ENCODE data around the gene TBC1D13. TPM values are rescaled to one million over a fixed set of nuclear protein-coding genes. Genes with fewer than 3 reads are reported as not detected.

TBC1D13 gene
- total and polyA plus RNA-seq, 11 donors = 9.6 to 27.3 (median 18.4) TPM

DNA sequence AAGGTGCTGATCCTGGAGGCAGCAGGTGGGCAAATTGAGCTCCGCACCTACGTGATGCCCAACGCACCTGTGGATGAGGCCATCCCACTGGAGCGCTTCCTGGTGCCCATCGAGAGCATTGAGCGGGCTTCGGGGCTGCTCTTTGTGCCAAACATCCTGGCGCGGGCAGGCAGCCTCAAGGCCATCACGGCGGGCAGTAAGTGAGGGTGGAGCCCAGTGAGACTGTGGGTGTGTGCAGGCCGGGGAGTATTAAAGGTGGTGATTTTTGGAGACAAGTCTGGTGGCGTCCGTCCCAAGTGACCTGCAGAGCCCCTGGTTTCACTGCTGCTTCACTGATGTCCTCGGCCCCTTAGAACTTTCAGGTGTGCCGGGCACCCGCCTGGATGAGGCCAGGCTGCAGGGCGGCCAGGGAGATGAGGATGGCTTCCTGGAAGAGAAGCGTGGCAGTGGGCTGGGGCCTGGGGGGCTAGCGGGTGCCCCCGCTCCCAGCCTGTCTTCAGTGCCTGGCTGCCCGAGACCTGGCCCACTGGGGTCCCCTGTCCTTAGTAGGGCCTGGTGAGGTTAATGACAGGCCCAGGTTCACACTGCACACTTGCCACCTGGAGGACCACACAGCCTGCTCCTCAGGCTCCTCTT is 35.5 kb downstream of the TBC1D13 start:
- 92 to 95% (median 94%) methylated on average over 19 to 22 of the region's 22 CpGs for WGBS, 4 donors

DNA sequence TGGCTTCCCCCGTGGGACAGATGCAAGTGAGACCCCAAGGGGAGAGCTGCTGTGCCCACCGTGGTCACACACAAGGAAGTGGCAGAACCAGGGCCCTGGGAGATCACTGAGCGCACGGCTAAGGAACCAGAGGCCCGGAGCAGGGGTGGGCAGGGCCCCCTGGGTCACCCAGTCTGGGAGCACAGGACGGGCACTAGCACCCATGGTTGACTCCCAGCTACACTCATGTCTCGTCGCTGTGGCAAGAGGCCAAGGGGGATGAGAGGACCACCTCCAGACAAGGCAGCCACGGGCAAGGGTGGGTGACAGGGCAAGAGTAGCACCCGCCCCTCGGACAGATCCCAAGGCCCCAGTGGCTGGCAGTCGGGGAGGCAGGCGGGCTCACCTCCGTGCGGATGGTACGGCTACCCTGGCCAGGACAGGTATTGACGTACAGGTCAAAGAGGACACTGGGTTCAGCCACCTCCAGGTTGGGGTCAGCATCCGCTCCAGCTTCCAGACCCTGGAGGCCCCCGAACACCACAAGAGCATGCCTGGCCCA is 36.4 kb downstream of the TBC1D13 start:
- peaks cover 0 to 70% (median 62%) of the 10 kb centered on the region in 9 donors for H3K36me3 ChIP-seq
- no peak for DNase-seq
- 85 to 89% (median 88%) methylated on average over 4 to 19 of the region's 19 CpGs for WGBS, 4 donors
- H3K4me1 ChIP-seq = peaks cover 0 to 22% (median 16%) of the 10 kb centered on the region in 12 donors
- H3K9me3 ChIP-seq = no peaks in the 10 kb centered on the region
- H3K27ac ChIP-seq = no peak overlapping the region
- ATAC-seq = no peak
- TF ChIP-seq, protein P1, sequence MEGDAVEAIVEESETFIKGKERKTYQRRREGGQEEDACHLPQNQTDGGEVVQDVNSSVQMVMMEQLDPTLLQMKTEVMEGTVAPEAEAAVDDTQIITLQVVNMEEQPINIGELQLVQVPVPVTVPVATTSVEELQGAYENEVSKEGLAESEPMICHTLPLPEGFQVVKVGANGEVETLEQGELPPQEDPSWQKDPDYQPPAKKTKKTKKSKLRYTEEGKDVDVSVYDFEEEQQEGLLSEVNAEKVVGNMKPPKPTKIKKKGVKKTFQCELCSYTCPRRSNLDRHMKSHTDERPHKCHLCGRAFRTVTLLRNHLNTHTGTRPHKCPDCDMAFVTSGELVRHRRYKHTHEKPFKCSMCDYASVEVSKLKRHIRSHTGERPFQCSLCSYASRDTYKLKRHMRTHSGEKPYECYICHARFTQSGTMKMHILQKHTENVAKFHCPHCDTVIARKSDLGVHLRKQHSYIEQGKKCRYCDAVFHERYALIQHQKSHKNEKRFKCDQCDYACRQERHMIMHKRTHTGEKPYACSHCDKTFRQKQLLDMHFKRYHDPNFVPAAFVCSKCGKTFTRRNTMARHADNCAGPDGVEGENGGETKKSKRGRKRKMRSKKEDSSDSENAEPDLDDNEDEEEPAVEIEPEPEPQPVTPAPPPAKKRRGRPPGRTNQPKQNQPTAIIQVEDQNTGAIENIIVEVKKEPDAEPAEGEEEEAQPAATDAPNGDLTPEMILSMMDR (IDR thresholded peaks at IDR 0.05) = no peak
- TF ChIP-seq POLR2A (IDR thresholded peaks at IDR 0.05) = no peak
- H3K27me3 ChIP-seq = no peaks in the 10 kb centered on the region
- H3K4me3 ChIP-seq = no peak overlapping the region
- intact Hi-C loops (cut with DNase I) = no loop called here

More for the DNA sequence above, 35.5 kb downstream of the TBC1D13 start:
- ATAC-seq = no peak
- no peak for DNase-seq
- H3K9me3 ChIP-seq = no peaks in the 10 kb centered on the region
- no peak overlapping the region for H3K27ac ChIP-seq
- no peaks in the 10 kb centered on the region for H3K27me3 ChIP-seq
- no peak overlapping the region for H3K4me3 ChIP-seq
- H3K4me1 ChIP-seq = peaks cover 0 to 20% (median 15%) of the 10 kb centered on the region in 12 donors
- no peak for TF ChIP-seq POLR2A (IDR thresholded peaks at IDR 0.05)
- TF ChIP-seq, protein P1 (IDR thresholded peaks at IDR 0.05) = no peak
- H3K36me3 ChIP-seq = peaks cover 0 to 67% (median 58%) of the 10 kb centered on the region in 9 donors
- intact Hi-C loops (cut with DNase I) = no loop called here

DNA sequence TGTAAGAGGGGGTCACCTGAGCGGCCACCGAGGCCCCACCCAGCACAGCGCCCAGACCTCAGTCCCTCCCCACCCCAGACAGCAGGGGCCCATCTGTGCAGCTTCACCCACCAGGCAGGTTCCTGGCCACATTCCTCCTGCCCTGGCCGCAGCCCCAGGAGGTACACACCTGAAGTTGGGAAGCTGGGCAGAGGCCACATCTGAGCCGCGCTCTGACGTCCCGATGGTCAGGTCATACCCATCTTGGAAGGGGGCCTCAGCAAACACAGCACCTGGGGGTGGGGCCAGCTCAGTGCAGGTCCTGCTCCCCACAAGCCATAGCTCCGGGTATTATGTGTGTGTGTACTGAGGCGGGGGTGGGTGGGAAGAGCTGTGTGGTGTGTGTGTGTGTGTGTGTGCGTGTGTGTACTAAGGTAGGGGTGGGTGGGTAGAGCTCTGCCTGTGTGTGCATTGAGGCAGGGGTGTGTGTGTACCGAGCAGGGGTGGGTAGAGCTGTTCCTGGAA is 36.9 kb downstream of the TBC1D13 start:
- DNase-seq = no peak
- H3K9me3 ChIP-seq = no peaks in the 10 kb centered on the region
- intact Hi-C loops (cut with DNase I) = no loop called here
- H3K27ac ChIP-seq = no peak overlapping the region
- no peaks in the 10 kb centered on the region for H3K27me3 ChIP-seq
- TF ChIP-seq, protein P1 (IDR thresholded peaks at IDR 0.05) = no peak
- TF ChIP-seq POLR2A (IDR thresholded peaks at IDR 0.05) = no peak
- H3K36me3 ChIP-seq = peaks cover 0 to 70% (median 62%) of the 10 kb centered on the region in 9 donors
- H3K4me1 ChIP-seq = peaks cover 0 to 25% (median 20%) of the 10 kb centered on the region in 12 donors
- ATAC-seq = no peak
- H3K4me3 ChIP-seq = no peak overlapping the region
- WGBS, 4 donors = 86 to 91% (median 90%) methylated on average over 5 to 12 of the region's 12 CpGs

DNA sequence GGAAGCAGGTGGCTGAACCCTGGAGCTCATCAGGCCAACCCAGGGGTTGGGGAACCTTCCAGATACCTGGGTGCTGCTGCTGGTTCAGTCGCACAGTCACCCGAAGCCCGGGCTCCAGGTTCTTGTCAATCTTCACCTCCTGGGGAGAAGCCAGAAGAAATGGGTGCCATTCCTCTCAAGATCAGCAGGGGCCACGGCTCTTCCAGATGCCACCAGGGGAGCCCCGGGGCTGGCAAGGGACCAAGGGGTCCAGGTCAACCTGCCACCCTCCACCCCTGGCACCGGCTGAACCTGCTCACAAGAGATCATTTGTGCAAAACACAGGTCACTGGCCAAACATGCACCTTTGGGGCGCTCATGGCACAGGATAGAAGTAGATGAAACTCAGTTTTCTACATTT is 37.9 kb downstream of the TBC1D13 start:
- ATAC-seq = no peak
- WGBS, 4 donors = 84 to 87% (median 86%) methylated on average over 4 to 7 of the region's 7 CpGs
- Histone ChIP-seq H3K9me3 (no peaks in the 10 kb centered on the region), H3K36me3 (peaks cover 0 to 70% (median 62%) of the 10 kb centered on the region in 9 donors), H3K4me3 (no peak overlapping the region), H3K27me3 (no peaks in the 10 kb centered on the region), H3K27ac (no peak overlapping the region), H3K4me1 (peaks cover 0 to 19% (median 14%) of the 10 kb centered on the region in 12 donors)
- intact Hi-C loops (cut with DNase I) = no loop called here
- TF ChIP-seq, protein P1 (IDR thresholded peaks at IDR 0.05) = no peak
- TF ChIP-seq POLR2A (IDR thresholded peaks at IDR 0.05) = no peak
- no peak for DNase-seq
